GM23338 (cell line): ENCODE data around the gene CHD9. TPM values are rescaled to one million over a fixed set of nuclear protein-coding genes. Genes with fewer than 3 reads are reported as not detected.

Experiments
- ATAC-seq: fragments of 200-7000 bp; cut with Tn5 transposase; 3 replicates; pipeline ENCODE4 v1.9.1; 2020
- DNase-seq: peaks from one replicate; pipeline ENCODE4 v3.0.0-alpha.2; 2015; ENCODE audit warnings: low spot score
- H2AFZ ChIP-seq: fragments of 200-600 bp; sonication (generic); 2 replicates; pipeline ENCODE4 v1.8.0; 2016; ENCODE audit warnings: antibody characterized with exemption, mild to moderate bottlenecking, moderate library complexity
- H3F3A ChIP-seq: fragments of 200-600 bp; sonication (generic); replicated peaks from 2 replicates; pipeline ENCODE4 v1.8.0; 2017; ENCODE audit warnings: antibody characterized with exemption, mixed run types, low read depth
- H3K27ac ChIP-seq: fragments of 200-600 bp; sonication (generic); 2 replicates; pipeline ENCODE4 v1.6.1; 2016; ENCODE audit warnings: low read depth
- H3K27me3 ChIP-seq: fragments of 200-600 bp; sonication (generic); 2 replicates; pipeline ENCODE4 v1.8.0; 2016; ENCODE audit warnings: mild to moderate bottlenecking, mixed run types, moderate library complexity; ENCODE audit not compliant: insufficient read depth
- H3K36me3 ChIP-seq: fragments of 200-600 bp; sonication (generic); 2 replicates; pipeline ENCODE4 v1.8.0; 2016; ENCODE audit warnings: mild to moderate bottlenecking; ENCODE audit not compliant: insufficient read depth
- H3K4me1 ChIP-seq: fragments of 200-600 bp; sonication (generic); 2 replicates; pipeline ENCODE4 v1.8.0; 2016; ENCODE audit warnings: mild to moderate bottlenecking, moderate library complexity; ENCODE audit not compliant: insufficient read depth
- H3K4me2 ChIP-seq: fragments of 200-600 bp; sonication (generic); 2 replicates; pipeline ENCODE4 v1.7.1; 2017; ENCODE audit warnings: mixed run types
- H3K4me3 ChIP-seq: fragments of 200-600 bp; sonication (generic); 2 replicates; pipeline ENCODE4 v1.6.1; 2016; ENCODE audit warnings: mixed run types
- H3K79me2 ChIP-seq: fragments of 200-600 bp; sonication (generic); replicated peaks from 2 replicates; pipeline ENCODE4 v1.8.0; 2017; ENCODE audit warnings: mild to moderate bottlenecking; ENCODE audit not compliant: insufficient read depth
- H3K9me2 ChIP-seq: fragments of 200-600 bp; sonication (generic); 2 replicates; pipeline ENCODE4 v1.8.0; 2017; ENCODE audit not compliant: insufficient read depth
- H4K20me1 ChIP-seq: fragments of 200-600 bp; sonication (generic); replicated peaks from 2 replicates; pipeline ENCODE4 v1.8.0; 2017; ENCODE audit warnings: mild to moderate bottlenecking; ENCODE audit not compliant: insufficient read depth
- H3K27ac Mint-ChIP-seq: 2 replicates; pipeline ENCODE4 v1.8.0; 2020; ENCODE audit warnings: inconsistent platforms, mild to moderate bottlenecking, moderate library complexity, mixed read lengths
- H3K27me3 Mint-ChIP-seq: 3 replicates; pipeline ENCODE4 v1.8.0; 2022; ENCODE audit warnings: low read depth, mild to moderate bottlenecking, moderate library complexity, mixed read lengths, inconsistent platforms; ENCODE audit not compliant: insufficient read depth, poor library complexity
- H3K36me3 Mint-ChIP-seq: 3 replicates; pipeline ENCODE4 v1.8.0; 2021; ENCODE audit warnings: low read depth, mild to moderate bottlenecking, inconsistent platforms, moderate library complexity, mixed read lengths
- H3K4me1 Mint-ChIP-seq: 3 replicates; pipeline ENCODE4 v1.8.0; 2020; ENCODE audit warnings: mild to moderate bottlenecking, inconsistent platforms, mixed read lengths
- H3K4me3 Mint-ChIP-seq: 3 replicates; pipeline ENCODE4 v1.8.0; 2021; ENCODE audit warnings: moderate library complexity, mild to moderate bottlenecking, inconsistent platforms, mixed read lengths
- H3K9me3 Mint-ChIP-seq: 3 replicates; pipeline ENCODE4 v1.8.0; 2020; ENCODE audit warnings: moderate library complexity, mild to moderate bottlenecking, inconsistent platforms, mixed read lengths
- EZH2phosphoT487 ChIP-seq: fragments of 200-600 bp; sonication (generic); IDR thresholded peaks from one replicate; pipeline ENCODE4 v1.8.1; 2018; ENCODE audit warnings: antibody characterized with exemption; ENCODE audit not compliant: unreplicated experiment
- JUNB ChIP-seq: IDR thresholded peaks from one replicate; pipeline ENCODE4 v1.6.1; 2016; ENCODE audit warnings: antibody characterized with exemption; ENCODE audit not compliant: unreplicated experiment
- NANOG ChIP-seq: IDR thresholded peaks from 2 replicates; pipeline ENCODE4 v1.6.1; 2016; ENCODE audit warnings: antibody characterized with exemption, borderline replicate concordance
- POLR2AphosphoS5 ChIP-seq: IDR thresholded peaks from 2 replicates; pipeline ENCODE4 v1.6.1; 2016; ENCODE audit warnings: antibody characterized with exemption, low read depth
- ZNF114 ChIP-seq: fragments of 250-450 bp; sonication (Bioruptor Pico); IDR thresholded peaks from 2 replicates; pipeline ENCODE4 v1.5.0; 2020; ENCODE audit warnings: mild to moderate bottlenecking, moderate library complexity
- polyA plus RNA-seq: library from polyadenylated mRNA; unstranded; fragments of >200 nt; fragmentation: Nextera tagmentation; extraction: Ambion mirVana; gene quantifications from 2 replicates; pipeline ENCODE4 v1.2.1, GENCODE V29; 2016
- total RNA-seq: library from RNA; depleted of rRNA; stranded (reverse); fragments of >200 nt; shearing (Covaris generic); gene quantifications from 2 replicates; pipeline ENCODE4 v1.2.3, GENCODE V29; 2014
- TF ChIP-seq, protein P1 (sequence below): IDR thresholded peaks from one replicate; pipeline ENCODE4 v1.6.1; 2018; ENCODE audit warnings: antibody characterized with exemption; ENCODE audit not compliant: unreplicated experiment
- TF ChIP-seq, protein P2 (sequence below): fragments of 250-450 bp; sonication (Bioruptor Pico); IDR thresholded peaks from 2 replicates; pipeline ENCODE4 v1.5.0; 2020; ENCODE audit warnings: mild to moderate bottlenecking, moderate library complexity
- TF ChIP-seq, protein P3 (sequence below), 2 experiments: fragments of 200-600 bp in 1 of 2; sonication (generic) in 1 of 2; conservative IDR thresholded peaks; 2 replicates each; pipeline versions ENCODE4 v1.5.1 to v1.6.1; 2016 to 2017; ENCODE audit warnings: antibody characterized with exemption in 2 of 2, low read depth in 2 of 2, mild to moderate bottlenecking in 2 of 2, moderate library complexity in 1 of 2

CHD9 gene
- total and polyA plus RNA-seq, 2 experiments from 2014 or later = 18.8 to 46.6 TPM

DNA sequence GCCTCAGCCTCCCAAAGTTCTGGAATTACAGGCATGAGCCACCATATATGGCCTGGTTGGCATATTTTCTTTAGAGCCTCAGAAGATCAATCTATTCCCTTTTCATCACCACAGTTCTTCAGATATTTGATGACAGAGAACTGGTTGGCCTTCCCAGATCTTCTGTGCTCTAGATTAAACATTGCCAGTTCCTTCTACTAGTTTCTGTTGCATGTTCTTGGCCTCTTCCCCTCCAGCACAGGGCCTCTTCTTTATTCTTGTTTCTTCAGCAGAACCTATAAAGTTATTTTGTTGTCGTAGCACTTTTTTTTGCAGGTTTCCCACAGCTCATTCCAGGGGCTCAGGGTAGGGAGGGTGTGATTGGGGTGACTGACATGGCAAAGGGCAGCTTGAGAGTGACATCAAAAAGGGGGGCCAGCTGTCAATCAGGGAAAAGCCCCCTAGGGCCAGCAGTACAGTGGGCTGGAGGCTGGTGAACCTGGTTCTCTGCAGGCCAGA lies 9.3 kb downstream of the CHD9 start:
- H3K4me1 Mint-ChIP-seq = peaks cover 18% of the 10 kb centered on the region
- peaks cover 62% of the 10 kb centered on the region for H3K79me2 ChIP-seq
- TF ChIP-seq, protein P1, sequence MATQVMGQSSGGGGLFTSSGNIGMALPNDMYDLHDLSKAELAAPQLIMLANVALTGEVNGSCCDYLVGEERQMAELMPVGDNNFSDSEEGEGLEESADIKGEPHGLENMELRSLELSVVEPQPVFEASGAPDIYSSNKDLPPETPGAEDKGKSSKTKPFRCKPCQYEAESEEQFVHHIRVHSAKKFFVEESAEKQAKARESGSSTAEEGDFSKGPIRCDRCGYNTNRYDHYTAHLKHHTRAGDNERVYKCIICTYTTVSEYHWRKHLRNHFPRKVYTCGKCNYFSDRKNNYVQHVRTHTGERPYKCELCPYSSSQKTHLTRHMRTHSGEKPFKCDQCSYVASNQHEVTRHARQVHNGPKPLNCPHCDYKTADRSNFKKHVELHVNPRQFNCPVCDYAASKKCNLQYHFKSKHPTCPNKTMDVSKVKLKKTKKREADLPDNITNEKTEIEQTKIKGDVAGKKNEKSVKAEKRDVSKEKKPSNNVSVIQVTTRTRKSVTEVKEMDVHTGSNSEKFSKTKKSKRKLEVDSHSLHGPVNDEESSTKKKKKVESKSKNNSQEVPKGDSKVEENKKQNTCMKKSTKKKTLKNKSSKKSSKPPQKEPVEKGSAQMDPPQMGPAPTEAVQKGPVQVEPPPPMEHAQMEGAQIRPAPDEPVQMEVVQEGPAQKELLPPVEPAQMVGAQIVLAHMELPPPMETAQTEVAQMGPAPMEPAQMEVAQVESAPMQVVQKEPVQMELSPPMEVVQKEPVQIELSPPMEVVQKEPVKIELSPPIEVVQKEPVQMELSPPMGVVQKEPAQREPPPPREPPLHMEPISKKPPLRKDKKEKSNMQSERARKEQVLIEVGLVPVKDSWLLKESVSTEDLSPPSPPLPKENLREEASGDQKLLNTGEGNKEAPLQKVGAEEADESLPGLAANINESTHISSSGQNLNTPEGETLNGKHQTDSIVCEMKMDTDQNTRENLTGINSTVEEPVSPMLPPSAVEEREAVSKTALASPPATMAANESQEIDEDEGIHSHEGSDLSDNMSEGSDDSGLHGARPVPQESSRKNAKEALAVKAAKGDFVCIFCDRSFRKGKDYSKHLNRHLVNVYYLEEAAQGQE = no peak
- TF ChIP-seq, protein P2, sequence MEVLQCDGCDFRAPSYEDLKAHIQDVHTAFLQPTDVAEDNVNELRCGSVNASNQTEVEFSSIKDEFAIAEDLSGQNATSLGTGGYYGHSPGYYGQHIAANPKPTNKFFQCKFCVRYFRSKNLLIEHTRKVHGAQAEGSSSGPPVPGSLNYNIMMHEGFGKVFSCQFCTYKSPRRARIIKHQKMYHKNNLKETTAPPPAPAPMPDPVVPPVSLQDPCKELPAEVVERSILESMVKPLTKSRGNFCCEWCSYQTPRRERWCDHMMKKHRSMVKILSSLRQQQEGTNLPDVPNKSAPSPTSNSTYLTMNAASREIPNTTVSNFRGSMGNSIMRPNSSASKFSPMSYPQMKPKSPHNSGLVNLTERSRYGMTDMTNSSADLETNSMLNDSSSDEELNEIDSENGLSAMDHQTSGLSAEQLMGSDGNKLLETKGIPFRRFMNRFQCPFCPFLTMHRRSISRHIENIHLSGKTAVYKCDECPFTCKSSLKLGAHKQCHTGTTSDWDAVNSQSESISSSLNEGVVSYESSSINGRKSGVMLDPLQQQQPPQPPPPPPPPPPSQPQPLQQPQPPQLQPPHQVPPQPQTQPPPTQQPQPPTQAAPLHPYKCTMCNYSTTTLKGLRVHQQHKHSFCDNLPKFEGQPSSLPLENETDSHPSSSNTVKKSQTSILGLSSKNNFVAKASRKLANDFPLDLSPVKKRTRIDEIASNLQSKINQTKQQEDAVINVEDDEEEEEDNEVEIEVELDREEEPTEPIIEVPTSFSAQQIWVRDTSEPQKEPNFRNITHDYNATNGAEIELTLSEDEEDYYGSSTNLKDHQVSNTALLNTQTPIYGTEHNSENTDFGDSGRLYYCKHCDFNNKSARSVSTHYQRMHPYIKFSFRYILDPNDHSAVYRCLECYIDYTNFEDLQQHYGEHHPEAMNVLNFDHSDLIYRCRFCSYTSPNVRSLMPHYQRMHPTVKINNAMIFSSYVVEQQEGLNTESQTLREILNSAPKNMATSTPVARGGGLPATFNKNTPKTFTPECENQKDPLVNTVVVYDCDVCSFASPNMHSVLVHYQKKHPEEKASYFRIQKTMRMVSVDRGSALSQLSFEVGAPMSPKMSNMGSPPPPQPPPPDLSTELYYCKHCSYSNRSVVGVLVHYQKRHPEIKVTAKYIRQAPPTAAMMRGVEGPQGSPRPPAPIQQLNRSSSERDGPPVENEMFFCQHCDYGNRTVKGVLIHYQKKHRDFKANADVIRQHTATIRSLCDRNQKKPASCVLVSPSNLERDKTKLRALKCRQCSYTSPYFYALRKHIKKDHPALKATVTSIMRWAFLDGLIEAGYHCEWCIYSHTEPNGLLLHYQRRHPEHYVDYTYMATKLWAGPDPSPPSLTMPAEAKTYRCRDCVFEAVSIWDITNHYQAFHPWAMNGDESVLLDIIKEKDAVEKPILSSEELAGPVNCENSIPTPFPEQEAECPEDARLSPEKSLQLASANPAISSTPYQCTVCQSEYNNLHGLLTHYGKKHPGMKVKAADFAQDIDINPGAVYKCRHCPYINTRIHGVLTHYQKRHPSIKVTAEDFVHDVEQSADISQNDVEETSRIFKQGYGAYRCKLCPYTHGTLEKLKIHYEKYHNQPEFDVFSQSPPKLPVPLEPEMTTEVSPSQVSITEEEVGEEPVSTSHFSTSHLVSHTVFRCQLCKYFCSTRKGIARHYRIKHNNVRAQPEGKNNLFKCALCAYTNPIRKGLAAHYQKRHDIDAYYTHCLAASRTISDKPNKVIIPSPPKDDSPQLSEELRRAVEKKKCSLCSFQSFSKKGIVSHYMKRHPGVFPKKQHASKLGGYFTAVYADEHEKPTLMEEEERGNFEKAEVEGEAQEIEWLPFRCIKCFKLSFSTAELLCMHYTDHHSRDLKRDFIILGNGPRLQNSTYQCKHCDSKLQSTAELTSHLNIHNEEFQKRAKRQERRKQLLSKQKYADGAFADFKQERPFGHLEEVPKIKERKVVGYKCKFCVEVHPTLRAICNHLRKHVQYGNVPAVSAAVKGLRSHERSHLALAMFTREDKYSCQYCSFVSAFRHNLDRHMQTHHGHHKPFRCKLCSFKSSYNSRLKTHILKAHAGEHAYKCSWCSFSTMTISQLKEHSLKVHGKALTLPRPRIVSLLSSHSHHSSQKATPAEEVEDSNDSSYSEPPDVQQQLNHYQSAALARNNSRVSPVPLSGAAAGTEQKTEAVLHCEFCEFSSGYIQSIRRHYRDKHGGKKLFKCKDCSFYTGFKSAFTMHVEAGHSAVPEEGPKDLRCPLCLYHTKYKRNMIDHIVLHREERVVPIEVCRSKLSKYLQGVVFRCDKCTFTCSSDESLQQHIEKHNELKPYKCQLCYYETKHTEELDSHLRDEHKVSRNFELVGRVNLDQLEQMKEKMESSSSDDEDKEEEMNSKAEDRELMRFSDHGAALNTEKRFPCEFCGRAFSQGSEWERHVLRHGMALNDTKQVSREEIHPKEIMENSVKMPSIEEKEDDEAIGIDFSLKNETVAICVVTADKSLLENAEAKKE (CRISPR knock-in tag) = no peak
- TF ChIP-seq ZNF114 (no peak), POLR2AphosphoS5 (no peak), EZH2phosphoT487 (no peak), JUNB (no peak), NANOG (no peak)
- TF ChIP-seq, protein P3, sequence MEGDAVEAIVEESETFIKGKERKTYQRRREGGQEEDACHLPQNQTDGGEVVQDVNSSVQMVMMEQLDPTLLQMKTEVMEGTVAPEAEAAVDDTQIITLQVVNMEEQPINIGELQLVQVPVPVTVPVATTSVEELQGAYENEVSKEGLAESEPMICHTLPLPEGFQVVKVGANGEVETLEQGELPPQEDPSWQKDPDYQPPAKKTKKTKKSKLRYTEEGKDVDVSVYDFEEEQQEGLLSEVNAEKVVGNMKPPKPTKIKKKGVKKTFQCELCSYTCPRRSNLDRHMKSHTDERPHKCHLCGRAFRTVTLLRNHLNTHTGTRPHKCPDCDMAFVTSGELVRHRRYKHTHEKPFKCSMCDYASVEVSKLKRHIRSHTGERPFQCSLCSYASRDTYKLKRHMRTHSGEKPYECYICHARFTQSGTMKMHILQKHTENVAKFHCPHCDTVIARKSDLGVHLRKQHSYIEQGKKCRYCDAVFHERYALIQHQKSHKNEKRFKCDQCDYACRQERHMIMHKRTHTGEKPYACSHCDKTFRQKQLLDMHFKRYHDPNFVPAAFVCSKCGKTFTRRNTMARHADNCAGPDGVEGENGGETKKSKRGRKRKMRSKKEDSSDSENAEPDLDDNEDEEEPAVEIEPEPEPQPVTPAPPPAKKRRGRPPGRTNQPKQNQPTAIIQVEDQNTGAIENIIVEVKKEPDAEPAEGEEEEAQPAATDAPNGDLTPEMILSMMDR (conservative IDR thresholded peaks at IDR 0.05; ENCODE audit: low read depth in 2 of 2) = no peak
- H3F3A ChIP-seq = no peaks in the 10 kb centered on the region
- no peaks in the 10 kb centered on the region for H3K27me3 Mint-ChIP-seq
- H3K9me3 Mint-ChIP-seq = no peaks in the 10 kb centered on the region
- H2AFZ ChIP-seq = no peak overlapping the region
- H3K4me3 Mint-ChIP-seq = no peak overlapping the region
- H3K27ac Mint-ChIP-seq = no peak overlapping the region
- DNase-seq (no peak), ATAC-seq (no peak)
- no peaks in the 10 kb centered on the region; the same call in 1 of the 2 replicates for H3K4me1 ChIP-seq
- H3K4me3 ChIP-seq = no peak overlapping the region
- no peaks in the 10 kb centered on the region; the same call in 1 of the 2 replicates for H4K20me1 ChIP-seq
- 0 out of 2 replicates have a peak, but pooled peaks cover 4% of the 10 kb centered on the region for H3K36me3 ChIP-seq
- H3K36me3 Mint-ChIP-seq = peaks cover 5% of the 10 kb centered on the region
- no peak overlapping the region for H3K4me2 ChIP-seq
- no peaks in the 10 kb centered on the region for H3K9me2 ChIP-seq
- H3K27me3 ChIP-seq = no peaks in the 10 kb centered on the region
- H3K27ac ChIP-seq = no peak overlapping the region
